HepG2 (cell line): ENCODE results near the gene MAN1B1.

Experiments used
- ATF7-NPFF ChIP-seq: sonication (generic); formaldehyde crosslinking; IDR thresholded peaks from 2 replicates; pipeline ENCODE4 v1.8.1; 2023; ENCODE audit warnings: mild to moderate bottlenecking, low read depth, missing genetic modification reagents, moderate library complexity
- BHLHE40 ChIP-seq: IDR thresholded peaks from 2 replicates; pipeline ENCODE4 v1.6.1; 2011; ENCODE audit warnings: low read length, improper control_type of control experiment
- BRF2 ChIP-seq: sonication (generic); formaldehyde crosslinking; IDR thresholded peaks from 2 replicates; pipeline ENCODE4 v1.8.1; 2022; ENCODE audit warnings: mild to moderate bottlenecking, missing genetic modification reagents
- CERS6 ChIP-seq: sonication (generic); formaldehyde crosslinking; IDR thresholded peaks from 2 replicates; pipeline ENCODE4 v1.5.0; 2020; ENCODE audit warnings: missing genetic modification reagents
- CREB1 ChIP-seq, 2 experiments: fragments of 450-650 bp in 1 of 2; IDR thresholded peaks; 2 replicates each; pipeline ENCODE4 v1.6.1; 2016 to 2017; ENCODE audit warnings: control low read depth in 1 of 2, mild to moderate bottlenecking in 1 of 2, missing compliant biosample characterization in 1 of 2, missing genetic modification characterization in 1 of 2
- CTCF ChIP-seq: sonication (generic); formaldehyde crosslinking; IDR thresholded peaks from 2 replicates; pipeline ENCODE4 v1.5.0; 2020; ENCODE audit warnings: mild to moderate bottlenecking, missing genetic modification reagents, moderate library complexity
- EZH2 ChIP-seq: conservative IDR thresholded peaks from 2 replicates; pipeline ENCODE4 v1.6.1; 2012; ENCODE audit warnings: mild to moderate bottlenecking, low read depth, low read length, moderate library complexity
- MIER3 ChIP-seq: IDR thresholded peaks from 2 replicates; pipeline ENCODE4 v1.6.1; 2016; ENCODE audit warnings: missing compliant biosample characterization, borderline replicate concordance
- POLR2AphosphoS5 ChIP-seq: IDR thresholded peaks from 2 replicates; pipeline ENCODE4 v1.6.1; 2012; ENCODE audit warnings: low read depth, low read length
- ZNF224 ChIP-seq: sonication (generic); formaldehyde crosslinking; IDR thresholded peaks from 2 replicates; pipeline ENCODE4 v1.5.0; 2020; ENCODE audit warnings: mild to moderate bottlenecking, missing genetic modification reagents
- ZNF263 ChIP-seq: sonication (generic); formaldehyde crosslinking; IDR thresholded peaks from 2 replicates; pipeline ENCODE4 v1.4.0; 2020; ENCODE audit warnings: missing genetic modification reagents
- ZNF800 ChIP-seq: sonication (generic); formaldehyde crosslinking; IDR thresholded peaks from 2 replicates; pipeline ENCODE4 v1.4.0; 2020; ENCODE audit warnings: missing genetic modification reagents

- TF ChIP-seq ZNF800 (CRISPR knock-in tag): no peak
- TF ChIP-seq BHLHE40: no peak
- TF ChIP-seq BRF2 (CRISPR knock-in tag): no peak
- no peak for TF ChIP-seq ATF7-NPFF (CRISPR knock-in tag)
- no peak for TF ChIP-seq CTCF (CRISPR knock-in tag)
- TF ChIP-seq ZNF224 (CRISPR knock-in tag): no peak
- no peak for TF ChIP-seq ZNF263
- TF ChIP-seq MIER3 (CRISPR knock-in tag): no peak
- no peak for TF ChIP-seq CREB1 (IDR thresholded peaks at IDR 0.05)
- no peak for TF ChIP-seq CREB1 (CRISPR knock-in tag; IDR thresholded peaks at IDR 0.05)
- TF ChIP-seq EZH2: no peak
- no peak for TF ChIP-seq CERS6 (CRISPR knock-in tag)
- TF ChIP-seq POLR2AphosphoS5: no peak
These were observed 53.6 kb downstream of the MAN1B1 start for GRCh38 chr9:137140151-137141012.
